HUES48 (cell line): ENCODE measurements around the gene LHX6.

Source experiments
- H3K27ac ChIP-seq: one replicate; pipeline ENCODE4 v1.7.0; 2013; ENCODE audit warnings: low read depth, low read length, inconsistent platforms
- H3K27me3 ChIP-seq: 2 replicates; pipeline ENCODE4 v1.6.1; 2013; ENCODE audit warnings: mild to moderate bottlenecking, low read length; ENCODE audit not compliant: control insufficient read depth, insufficient read depth
- H3K36me3 ChIP-seq: 2 replicates; pipeline ENCODE4 v1.6.1; 2013; ENCODE audit warnings: low read length; ENCODE audit not compliant: control insufficient read depth, insufficient read depth
- H3K4me1 ChIP-seq: 2 replicates; pipeline ENCODE4 v1.6.1; 2013; ENCODE audit warnings: mild to moderate bottlenecking, low read length; ENCODE audit not compliant: control insufficient read depth, insufficient read depth
- H3K4me3 ChIP-seq: 2 replicates; pipeline ENCODE4 v1.5.1; 2013; ENCODE audit warnings: mild to moderate bottlenecking, low read depth, low read length
- H3K9ac ChIP-seq: 2 replicates; pipeline ENCODE4 v1.6.1; 2013; ENCODE audit warnings: mild to moderate bottlenecking, low read depth, low read length, moderate library complexity
- H3K9me3 ChIP-seq: 2 replicates; pipeline ENCODE4 v1.6.1; 2013; ENCODE audit warnings: low read length; ENCODE audit not compliant: control insufficient read depth, insufficient read depth

Gene LHX6

GRCh38 chr9:122221183-122221811, 7.5 kb downstream of the LHX6 start:
- no peaks in the 10 kb centered on the region for H3K9me3 ChIP-seq
- peaks cover 36% of the 10 kb centered on the region for H3K4me1 ChIP-seq
- H3K9ac ChIP-seq: no peak overlapping the region
- H3K27me3 ChIP-seq: peaks cover 100% of the 10 kb centered on the region
- peak overlapping the region; percentile 54 for H3K4me3 ChIP-seq
- H3K27ac ChIP-seq: no peak overlapping the region
- no peaks in the 10 kb centered on the region for H3K36me3 ChIP-seq

DNA sequence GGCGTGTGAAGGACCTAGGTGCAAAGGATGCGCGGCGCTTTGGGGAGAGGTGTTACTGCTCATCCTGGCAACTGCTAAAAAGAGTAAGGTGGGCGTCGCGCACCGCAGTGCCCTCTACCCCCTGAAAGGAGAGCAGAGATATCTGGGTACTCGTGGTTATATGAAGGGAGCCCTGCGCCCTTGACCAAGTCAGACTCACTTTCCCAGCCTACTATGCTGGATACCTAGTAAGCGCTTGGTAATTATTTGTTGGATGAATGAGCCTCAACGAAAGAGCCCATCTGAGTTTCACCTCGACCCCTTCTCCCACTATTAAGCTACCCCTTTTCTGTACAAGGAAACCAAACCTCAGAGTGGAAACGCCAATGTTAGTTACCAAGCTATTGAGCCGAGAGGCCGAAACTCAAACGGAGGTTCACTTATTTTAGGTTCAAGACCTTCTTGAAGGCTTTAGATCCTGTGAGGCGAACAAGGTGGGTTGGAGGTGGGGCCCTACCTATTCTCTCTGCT, 8.0 kb downstream of the LHX6 start:
- H3K36me3 ChIP-seq: no peaks in the 10 kb centered on the region
- peak overlapping the region; percentile 54 for H3K4me3 ChIP-seq
- H3K9ac ChIP-seq: no peak overlapping the region
- peaks cover 30% of the 10 kb centered on the region for H3K4me1 ChIP-seq
- H3K27me3 ChIP-seq: peaks cover 100% of the 10 kb centered on the region
- no peak overlapping the region for H3K27ac ChIP-seq
- no peaks in the 10 kb centered on the region for H3K9me3 ChIP-seq

DNA sequence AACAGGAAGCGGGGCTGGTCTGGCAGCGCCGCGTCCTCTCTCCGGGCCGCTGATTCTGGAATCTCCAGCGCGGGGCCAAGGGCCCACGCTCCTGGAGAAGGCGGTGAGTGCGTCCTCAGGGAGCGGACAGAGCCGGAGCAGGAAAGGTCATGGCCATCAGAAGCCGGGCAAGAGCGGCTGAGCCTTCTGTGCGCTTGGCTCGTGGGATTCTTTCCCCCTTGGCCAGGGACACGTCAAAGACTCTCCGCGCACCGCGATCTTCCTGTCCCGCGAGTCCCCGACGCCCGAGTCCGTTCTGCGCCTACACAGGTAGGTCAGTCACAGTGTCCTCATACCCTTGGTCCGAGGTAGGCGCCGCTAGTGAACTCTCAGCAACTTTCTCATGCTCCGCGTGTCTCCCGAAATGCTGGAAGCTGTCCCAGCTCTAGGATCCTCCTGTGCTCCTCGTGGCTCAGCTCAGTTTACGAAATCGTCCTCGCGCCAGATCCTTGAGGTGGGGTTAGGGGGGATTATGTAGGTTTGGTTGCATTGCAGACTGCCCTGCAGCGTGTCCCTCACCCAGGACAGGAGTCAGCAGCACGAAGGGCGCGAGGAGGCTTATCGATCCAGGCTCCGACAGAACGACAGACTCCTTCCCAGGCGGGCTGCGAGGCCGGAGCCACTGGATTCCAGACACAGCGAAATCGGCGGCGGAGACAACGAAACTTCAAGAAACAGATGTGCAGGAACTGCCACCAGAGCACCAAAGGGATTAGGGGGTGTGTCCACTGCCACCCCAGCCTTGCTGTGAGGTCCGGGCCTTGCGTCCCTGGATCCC, 8.7 kb downstream of the LHX6 start:
- Histone ChIP-seq H3K4me3 (peak overlapping the region; percentile 54), H3K36me3 (no peaks in the 10 kb centered on the region), H3K9me3 (no peaks in the 10 kb centered on the region), H3K4me1 (peaks cover 29% of the 10 kb centered on the region), H3K9ac (no peak overlapping the region), H3K27me3 (peaks cover 100% of the 10 kb centered on the region), H3K27ac (no peak overlapping the region)

- Histone ChIP-seq H3K4me3 (peak overlapping the region; percentile 54), H3K9me3 (no peaks in the 10 kb centered on the region), H3K9ac (no peak overlapping the region), H3K27me3 (peaks cover 100% of the 10 kb centered on the region), H3K4me1 (peaks cover 29% of the 10 kb centered on the region), H3K27ac (no peak overlapping the region), H3K36me3 (no peaks in the 10 kb centered on the region)
These were observed 9.6 kb downstream of the LHX6 start for GRCh38 chr9:122218935-122219855.

DNA sequence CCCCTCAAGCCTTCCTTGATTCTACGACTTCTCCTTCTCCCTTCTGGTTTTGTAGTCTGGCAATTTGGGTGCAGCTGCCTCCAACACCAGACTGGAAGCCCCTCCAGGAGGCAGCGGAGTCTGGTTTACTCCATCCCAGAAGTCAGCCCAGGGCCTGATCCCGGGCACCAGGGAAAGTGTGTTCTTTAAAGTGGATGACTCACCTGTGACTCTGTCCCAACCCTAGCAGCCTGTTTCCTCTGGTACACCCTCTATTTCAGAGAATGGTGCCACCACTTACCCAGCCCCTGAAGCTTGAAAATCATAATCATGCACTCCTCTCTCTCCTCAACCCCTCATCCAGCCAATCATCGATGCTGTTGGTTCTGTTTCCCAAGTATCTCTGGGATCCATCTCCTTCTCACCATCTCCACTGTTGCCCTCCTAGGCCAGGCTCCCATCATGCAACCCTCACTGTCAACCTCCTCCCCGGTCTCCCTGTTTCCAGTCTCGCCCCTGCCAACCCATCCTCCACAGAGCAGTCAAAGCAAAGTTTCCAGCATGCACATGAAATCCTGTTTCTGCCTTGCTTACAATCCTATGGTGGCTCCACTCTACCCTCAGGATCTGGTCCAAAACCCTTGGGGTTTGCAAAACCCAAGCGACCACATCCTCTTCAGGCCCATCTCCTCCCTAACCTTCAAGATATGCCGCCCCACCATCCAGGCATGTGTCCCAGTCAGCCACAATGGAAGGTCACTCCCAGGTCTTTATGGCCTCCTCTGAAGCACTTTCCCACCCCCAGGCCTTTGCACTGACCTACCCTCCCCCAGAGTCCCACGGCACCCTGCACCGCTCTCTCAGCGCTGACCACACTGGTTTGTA, 10.5 kb downstream of the LHX6 start:
- H3K9ac ChIP-seq: no peak overlapping the region
- H3K36me3 ChIP-seq: no peaks in the 10 kb centered on the region
- H3K4me3 ChIP-seq: peak overlapping the region; percentile 54; the same call in 1 of the 2 replicates
- no peaks in the 10 kb centered on the region for H3K9me3 ChIP-seq
- peaks cover 99% of the 10 kb centered on the region for H3K27me3 ChIP-seq
- peaks cover 29% of the 10 kb centered on the region for H3K4me1 ChIP-seq
- no peak overlapping the region for H3K27ac ChIP-seq

- no peak overlapping the region for H3K9ac ChIP-seq
- H3K36me3 ChIP-seq: no peaks in the 10 kb centered on the region
- peaks cover 27% of the 10 kb centered on the region for H3K4me1 ChIP-seq
- H3K27ac ChIP-seq: no peak overlapping the region
- no peaks in the 10 kb centered on the region for H3K9me3 ChIP-seq
- H3K4me3 ChIP-seq: no peak overlapping the region
- H3K27me3 ChIP-seq: peaks cover 99% of the 10 kb centered on the region
These were observed 11.1 kb downstream of the LHX6 start for GRCh38 chr9:122217640-122218039.

- no peak overlapping the region; the same call in 1 of the 2 replicates for H3K4me3 ChIP-seq
- no peak overlapping the region for H3K9ac ChIP-seq
- H3K36me3 ChIP-seq: no peaks in the 10 kb centered on the region
- H3K27ac ChIP-seq: no peak overlapping the region
- no peaks in the 10 kb centered on the region for H3K9me3 ChIP-seq
- peaks cover 27% of the 10 kb centered on the region for H3K4me1 ChIP-seq
- peaks cover 99% of the 10 kb centered on the region for H3K27me3 ChIP-seq
These were observed 11.8 kb downstream of the LHX6 start for GRCh38 chr9:122216798-122217418.

DNA sequence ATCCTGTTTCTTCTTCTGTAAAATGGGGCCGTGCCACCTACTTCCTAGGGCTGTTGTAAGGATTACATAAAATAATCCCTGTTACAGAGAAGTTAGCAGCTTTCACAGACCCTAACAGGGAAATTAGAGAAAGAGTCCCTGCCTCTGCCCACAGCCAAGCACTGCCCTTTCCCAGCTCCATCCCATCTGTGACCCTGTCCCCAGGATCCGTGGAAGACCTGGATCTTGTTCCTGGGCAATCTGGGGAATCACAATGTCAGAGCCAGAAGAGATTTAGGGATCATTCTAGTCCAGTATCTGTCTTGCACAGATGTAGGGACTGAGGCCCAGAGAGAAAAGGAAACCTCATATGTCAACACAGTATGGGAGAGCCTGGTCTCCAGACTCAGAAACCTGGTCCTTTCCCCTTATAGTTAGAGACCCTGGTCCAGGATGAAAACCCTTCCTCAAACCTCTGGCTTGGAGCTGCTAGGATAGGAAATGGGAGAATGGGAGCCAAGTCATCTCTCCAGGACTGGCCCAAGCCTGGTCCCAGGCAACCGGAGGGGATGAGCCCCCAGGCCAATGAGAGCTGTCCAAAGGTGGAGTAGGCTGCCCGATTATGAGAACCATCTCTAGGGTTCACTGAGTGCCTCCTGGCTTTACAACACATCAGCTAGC, 12.5 kb downstream of the LHX6 start:
- Histone ChIP-seq H3K27ac (no peak overlapping the region), H3K36me3 (no peaks in the 10 kb centered on the region), H3K9ac (no peak overlapping the region), H3K4me1 (peaks cover 20% of the 10 kb centered on the region), H3K27me3 (peaks cover 99% of the 10 kb centered on the region), H3K4me3 (no peak overlapping the region; the same call in 1 of the 2 replicates), H3K9me3 (no peaks in the 10 kb centered on the region)

GRCh38 chr9:122215663-122216062, 13.1 kb downstream of the LHX6 start:
- no peaks in the 10 kb centered on the region for H3K9me3 ChIP-seq
- peaks cover 17% of the 10 kb centered on the region for H3K4me1 ChIP-seq
- peaks cover 93% of the 10 kb centered on the region for H3K27me3 ChIP-seq
- H3K27ac ChIP-seq: no peak overlapping the region
- H3K36me3 ChIP-seq: no peaks in the 10 kb centered on the region
- no peak overlapping the region for H3K4me3 ChIP-seq
- no peak overlapping the region for H3K9ac ChIP-seq
